Measurements from ENCODE around the gene USP44.

Gene USP44

DNA sequence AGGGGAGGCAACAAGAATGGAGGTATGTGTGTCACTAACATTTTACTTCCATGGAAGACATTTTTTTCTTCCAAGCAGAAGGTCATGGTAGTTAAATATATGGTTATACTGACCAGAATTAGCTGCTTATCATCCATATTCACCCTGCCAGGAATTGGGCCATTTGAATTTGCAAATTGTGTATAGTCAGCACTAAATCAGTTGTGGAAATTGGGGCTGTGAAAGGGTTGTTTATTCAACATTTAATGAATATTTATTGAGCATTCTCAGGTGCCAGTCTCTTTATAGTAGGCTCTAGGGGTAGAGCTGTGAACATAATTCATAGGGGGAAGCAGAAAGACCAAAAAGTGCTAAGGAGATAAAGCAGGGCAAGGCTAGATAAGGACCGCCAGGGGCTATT lies 39.3 kb downstream of the USP44 start:
- no peak overlapping the region for H3K4me3 ChIP-seq (ENCODE audit: low read length)
- DNase-seq (ENCODE audit: low read depth): no peak
- TF ChIP-seq, protein P1, sequence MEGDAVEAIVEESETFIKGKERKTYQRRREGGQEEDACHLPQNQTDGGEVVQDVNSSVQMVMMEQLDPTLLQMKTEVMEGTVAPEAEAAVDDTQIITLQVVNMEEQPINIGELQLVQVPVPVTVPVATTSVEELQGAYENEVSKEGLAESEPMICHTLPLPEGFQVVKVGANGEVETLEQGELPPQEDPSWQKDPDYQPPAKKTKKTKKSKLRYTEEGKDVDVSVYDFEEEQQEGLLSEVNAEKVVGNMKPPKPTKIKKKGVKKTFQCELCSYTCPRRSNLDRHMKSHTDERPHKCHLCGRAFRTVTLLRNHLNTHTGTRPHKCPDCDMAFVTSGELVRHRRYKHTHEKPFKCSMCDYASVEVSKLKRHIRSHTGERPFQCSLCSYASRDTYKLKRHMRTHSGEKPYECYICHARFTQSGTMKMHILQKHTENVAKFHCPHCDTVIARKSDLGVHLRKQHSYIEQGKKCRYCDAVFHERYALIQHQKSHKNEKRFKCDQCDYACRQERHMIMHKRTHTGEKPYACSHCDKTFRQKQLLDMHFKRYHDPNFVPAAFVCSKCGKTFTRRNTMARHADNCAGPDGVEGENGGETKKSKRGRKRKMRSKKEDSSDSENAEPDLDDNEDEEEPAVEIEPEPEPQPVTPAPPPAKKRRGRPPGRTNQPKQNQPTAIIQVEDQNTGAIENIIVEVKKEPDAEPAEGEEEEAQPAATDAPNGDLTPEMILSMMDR (conservative IDR thresholded peaks at IDR 0.05; ENCODE audit: low read depth, low read length): no peak

DNA sequence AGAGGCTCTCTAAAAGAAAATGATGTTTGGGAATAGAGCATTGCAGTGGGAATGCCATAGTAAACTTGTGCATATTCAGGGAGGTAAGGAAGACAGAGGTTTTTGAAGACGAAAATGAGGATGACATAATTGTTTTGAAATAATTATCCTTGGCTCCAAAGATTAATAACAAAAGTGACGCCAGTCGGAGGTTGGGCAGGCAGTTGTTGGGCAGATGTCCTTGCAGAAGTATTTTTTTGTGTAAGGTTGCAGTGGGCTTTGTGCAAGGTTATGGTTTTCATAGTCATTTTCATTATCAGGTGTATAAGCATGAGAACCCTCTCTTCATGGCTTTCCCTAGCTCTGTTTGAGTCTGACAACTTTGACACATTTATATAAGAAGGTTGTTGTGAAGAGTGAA lies 42.0 kb downstream of the USP44 start:
- TF ChIP-seq, protein P1 (conservative IDR thresholded peaks at IDR 0.05; ENCODE audit: low read depth, low read length): no peak
- DNase-seq (ENCODE audit: low read depth): no peak
- H3K4me3 ChIP-seq (ENCODE audit: low read length): no peak overlapping the region

DNA sequence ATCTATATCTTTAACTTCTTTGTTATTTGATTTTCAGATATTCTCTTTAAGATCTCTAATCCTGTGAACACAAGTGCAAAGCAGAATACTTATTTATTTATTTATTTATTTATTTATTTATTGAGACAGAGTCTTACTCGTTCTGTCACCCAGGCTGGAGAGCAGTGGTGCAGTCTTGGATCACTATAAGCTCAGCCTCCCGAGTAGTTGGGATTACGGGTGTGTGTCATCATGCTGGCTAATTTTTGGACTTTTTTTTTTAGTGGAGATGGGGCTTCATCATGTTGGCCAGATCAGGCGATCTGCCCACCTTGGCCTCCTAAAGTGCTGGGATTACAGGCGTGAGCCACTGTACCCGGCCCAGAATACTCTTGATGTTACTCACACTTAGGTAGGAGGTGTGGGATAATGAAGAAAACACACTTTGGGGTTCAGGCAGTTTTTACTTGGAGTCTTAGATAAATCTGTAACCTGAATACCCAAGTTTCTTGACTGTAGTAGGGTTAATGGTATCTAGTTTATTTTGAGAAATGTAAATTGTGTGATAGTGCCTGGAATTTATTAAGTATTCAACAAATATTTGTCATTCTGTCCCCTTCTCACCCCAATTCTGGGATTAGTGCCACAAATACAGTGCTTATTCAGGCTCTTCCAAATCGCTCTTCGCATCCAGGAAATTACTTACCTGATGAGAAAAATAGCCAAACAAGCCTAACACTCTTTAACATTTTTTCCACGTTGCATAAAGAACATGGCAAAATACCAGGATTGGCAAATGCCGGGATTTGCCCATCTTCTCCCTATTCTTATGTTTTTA lies 44.4 kb downstream of the USP44 start:
- DNase-seq (ENCODE audit: low read depth): no peak
- TF ChIP-seq, protein P1 (conservative IDR thresholded peaks at IDR 0.05; ENCODE audit: low read depth, low read length): no peak
- no peak overlapping the region for H3K4me3 ChIP-seq (ENCODE audit: low read length)

GRCh38 chr12:95505039-95505438 lies 46.2 kb downstream of the USP44 start:
- TF ChIP-seq, protein P1 (conservative IDR thresholded peaks at IDR 0.05; ENCODE audit: low read depth, low read length): no peak
- no peak for DNase-seq (ENCODE audit: low read depth)
- no peak overlapping the region for H3K4me3 ChIP-seq (ENCODE audit: low read length)

DNA sequence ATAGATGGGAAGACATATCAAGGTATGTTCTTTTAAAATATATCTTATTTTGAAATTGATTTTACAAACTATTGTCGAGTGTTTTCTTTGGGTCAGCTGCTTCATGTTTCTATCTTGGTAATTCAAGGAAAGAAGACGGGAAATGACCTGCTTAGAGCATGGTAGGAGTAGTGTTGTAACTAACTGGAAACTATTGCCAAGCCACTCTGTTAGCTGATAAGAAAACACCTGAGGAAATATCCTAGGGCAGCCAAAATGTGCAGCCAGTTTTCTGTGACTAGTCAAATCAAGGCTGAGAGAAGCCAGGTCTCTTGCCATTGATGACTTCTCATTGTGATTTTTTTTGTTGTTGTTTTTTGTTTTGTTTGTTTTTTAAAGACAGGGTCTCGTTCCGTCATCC lies 47.1 kb downstream of the USP44 start:
- TF ChIP-seq, protein P1 (conservative IDR thresholded peaks at IDR 0.05; ENCODE audit: low read depth, low read length): no peak
- H3K4me3 ChIP-seq (ENCODE audit: low read length): no peak overlapping the region
- no peak for DNase-seq (ENCODE audit: low read depth)

DNA sequence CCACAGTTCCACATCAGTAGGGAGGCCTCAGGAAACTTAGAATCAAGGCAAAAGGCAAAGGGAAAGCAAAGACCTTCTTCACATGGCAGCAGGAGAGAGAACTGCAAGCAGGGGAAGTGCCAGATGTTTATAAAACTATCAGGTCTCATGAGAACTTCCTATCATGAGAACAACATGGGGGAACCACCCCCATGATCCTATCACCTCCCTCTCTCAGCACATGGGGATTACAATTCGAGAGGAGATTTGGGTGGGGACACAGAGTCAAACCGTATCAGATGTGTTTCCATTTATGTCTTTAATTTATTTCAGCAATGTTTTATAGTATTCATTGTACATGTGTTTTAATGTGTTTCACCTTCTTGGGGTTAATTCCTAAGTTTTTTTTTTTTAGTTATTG lies 51.5 kb downstream of the USP44 start:
- no peak for DNase-seq (ENCODE audit: low read depth)
- TF ChIP-seq, protein P1 (conservative IDR thresholded peaks at IDR 0.05; ENCODE audit: low read depth, low read length): no peak
- H3K4me3 ChIP-seq (ENCODE audit: low read length): no peak overlapping the region

GRCh38 chr12:95498968-95499367 lies 52.3 kb downstream of the USP44 start:
- no peak for DNase-seq (ENCODE audit: low read depth)
- TF ChIP-seq, protein P1 (conservative IDR thresholded peaks at IDR 0.05; ENCODE audit: low read depth, low read length): no peak
- H3K4me3 ChIP-seq (ENCODE audit: low read length): no peak overlapping the region

Measured in retinal pigment epithelial cell (primary cell).